Activated effector memory CD4-positive, alpha-beta T cell treated with Interleukin-2 at 50 U/mL for 16 hours (primary cell): ENCODE results near the gene STING1.
"Not testable (repeated sequence)": the region's sequence is repeated elsewhere in the genome, so short reads cannot be mapped to it uniquely, and the experiment has no call there.

Experiments used
- DNase-seq: peaks from one replicate; pipeline ENCODE4 v3.0.0-alpha.2; 2020

STING1 gene

DNA sequence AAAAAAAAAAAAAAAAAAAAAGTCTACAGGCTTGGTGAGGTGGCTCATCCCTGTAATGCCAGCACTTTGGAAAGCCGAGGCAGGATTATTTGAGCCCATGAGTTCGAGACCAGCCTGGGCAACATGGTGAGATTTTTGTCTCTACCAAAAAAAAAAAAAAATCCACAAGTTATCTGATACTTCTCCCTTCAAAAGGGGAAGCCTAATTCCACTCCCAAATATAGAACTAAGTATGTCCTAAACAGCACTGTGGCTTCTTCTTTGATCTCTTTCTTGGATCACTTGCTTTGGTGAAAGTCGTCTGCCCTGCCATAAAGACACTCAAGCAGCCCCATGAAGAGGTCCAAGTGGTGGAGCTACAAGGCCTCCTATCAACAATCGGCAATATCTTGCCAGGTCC is 18.8 kb upstream of the STING1 start:
- DNase-seq = no peak

DNA sequence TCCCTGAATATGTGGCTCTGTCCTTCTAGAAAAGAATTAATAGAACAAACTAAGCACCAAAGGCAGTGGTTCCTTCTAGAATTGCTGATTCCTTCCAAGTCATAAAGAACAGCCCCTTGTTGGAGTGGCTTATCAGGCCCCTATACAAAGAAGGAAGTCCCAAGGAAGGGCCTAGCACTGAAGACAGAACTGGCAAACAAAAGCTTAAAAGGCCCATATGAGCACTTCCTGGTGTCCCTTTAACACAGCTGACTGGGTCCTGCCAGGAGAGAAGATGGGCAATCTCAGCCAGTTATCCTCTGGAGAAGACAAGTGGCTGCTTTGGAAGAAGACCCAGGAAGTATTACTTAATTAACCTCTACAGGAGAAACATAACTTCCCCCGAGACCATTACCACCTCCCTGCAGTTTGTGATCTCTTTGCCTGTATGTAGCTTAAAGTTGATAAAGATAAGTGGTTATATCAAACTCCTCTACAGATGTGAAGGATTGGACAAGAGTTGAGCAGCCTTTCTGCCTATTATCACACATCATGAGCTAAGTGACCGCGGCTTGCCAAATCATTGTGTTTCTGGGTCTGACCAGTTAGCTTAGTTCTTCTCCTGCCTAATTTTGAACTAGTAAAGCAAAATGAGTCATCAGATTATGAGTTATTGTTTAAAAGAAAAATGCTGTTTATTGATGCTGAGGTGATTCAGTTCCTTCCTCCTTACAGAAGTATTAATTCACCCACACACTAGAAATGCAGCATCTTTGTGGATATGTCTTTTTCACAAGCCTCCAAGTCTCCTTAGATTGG is 13.3 kb upstream of the STING1 start:
- no peak for DNase-seq

DNA sequence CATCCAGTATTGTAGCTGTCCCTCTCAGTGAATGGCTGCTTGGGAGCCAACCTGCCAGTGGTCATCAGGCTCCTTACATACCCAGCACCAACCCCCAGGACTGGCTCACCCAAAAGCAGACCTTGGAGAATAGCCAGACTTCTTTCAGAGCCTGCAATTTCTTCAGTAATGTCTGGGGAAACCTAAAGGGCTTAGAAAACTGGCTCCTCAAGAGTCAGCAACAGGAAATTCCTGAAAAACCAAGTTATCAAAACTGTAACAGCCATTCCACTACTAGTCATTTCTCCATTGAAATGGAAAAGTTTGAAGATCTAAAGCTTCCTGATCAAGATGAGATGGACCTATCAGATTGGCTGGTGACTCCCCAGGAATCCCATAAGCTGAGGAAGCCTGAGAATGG is 12.3 kb upstream of the STING1 start:
- no peak for DNase-seq

DNA sequence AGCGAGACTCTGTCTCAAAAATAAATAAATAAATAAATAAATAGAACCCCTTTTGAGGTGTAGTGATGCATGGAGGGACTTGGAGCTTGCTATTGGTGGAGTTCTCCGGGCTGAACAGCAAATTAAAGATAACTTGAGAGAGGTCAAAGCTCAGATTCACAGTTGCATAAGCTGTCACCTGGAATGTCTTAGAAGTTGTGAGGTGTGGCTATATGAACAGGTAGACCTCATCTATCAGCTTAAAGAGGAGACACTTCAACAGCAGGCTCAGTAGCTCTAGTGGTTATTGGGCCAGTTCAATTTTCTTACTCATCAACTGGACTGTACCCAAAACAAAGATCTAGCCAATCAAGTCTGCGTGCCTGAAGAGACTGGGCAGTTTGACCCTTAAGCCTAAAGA is 11.7 kb upstream of the STING1 start:
- DNase-seq = no peak

GRCh38 chr5:139492700-139493192 is 10.2 kb upstream of the STING1 start:
- no peak for DNase-seq

DNA sequence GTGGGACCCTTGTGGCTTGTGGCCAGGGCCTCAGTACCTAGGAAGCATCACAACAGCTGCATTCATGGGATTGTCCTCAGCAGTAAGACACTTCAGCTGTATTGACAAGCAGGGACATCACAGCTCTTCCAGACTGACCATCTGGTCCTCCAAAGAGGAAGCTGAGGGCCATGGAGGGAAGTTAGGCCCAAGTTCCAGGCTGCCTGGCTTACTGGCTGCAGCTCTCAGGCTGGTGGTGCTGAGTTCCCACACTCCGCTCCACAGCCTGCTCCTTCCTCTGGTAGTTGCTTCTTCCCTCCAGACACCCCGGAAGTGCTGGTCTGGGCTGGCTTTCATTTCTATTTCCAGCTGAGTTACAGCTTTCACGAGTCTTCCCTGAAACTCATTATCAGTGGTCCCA is 5.7 kb upstream of the STING1 start:
- no peak for DNase-seq

DNA sequence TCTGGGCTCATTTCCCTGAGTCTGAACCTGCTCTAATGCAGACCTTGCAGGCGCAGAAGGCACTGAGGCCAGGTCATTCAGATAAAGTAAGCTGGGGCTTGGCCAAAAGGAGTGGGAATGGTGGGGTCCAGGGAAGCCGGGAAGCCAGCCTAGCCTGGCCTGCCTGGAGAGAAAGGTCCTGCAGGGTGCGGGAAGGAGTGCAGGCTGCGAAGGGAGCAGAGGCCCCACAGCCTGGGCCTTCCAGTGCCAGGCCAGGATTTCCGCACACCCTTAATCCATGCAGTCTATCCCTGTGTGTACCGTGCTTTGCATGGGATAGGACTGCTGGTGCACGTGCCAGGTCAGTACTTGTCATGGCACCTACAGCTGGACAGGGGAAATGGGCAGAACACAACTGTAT is 3.6 kb upstream of the STING1 start:
- DNase-seq = no peak

DNA sequence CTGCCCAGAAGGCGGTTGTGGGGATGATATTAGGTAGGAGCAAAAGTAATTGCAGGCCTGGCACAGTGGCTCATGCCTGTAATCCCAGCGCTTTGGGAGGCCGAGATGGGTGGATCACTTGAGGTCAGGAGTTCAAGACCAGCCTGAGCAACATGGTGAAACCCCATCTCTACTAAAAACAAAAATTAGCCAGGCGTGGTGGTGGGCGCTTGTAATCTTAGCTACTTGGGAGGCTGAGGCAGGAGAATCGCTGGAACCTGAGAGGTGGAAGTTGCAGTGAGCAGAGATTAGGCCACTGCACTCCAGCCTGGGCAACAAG is 291 bp upstream of the STING1 start:
- not testable (repeated sequence) for DNase-seq

DNA sequence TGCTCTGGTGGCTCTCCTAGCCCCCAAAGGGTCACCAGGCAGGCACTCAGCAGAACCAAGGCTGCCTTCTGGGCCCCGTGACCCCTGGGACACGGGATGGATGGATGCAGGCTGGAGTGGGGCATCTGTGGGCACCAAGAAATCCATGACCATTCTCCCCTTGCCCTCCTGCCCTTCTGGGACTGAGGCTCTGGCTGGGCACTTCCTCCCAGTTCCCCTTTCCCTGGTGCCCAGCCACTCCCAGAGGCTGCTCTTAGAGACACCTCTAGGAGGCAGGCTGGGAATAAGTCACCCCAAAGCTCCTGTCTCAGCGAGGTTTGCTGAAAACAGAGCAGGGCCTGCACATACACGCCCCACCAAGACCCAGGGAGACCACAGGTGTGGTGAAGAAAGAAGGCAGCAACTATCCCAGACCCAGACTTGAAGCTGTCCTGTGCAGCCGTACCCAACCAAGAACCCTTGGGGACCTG is 943 bp downstream of the STING1 start:
- DNase-seq = peak; percentile 27

DNA sequence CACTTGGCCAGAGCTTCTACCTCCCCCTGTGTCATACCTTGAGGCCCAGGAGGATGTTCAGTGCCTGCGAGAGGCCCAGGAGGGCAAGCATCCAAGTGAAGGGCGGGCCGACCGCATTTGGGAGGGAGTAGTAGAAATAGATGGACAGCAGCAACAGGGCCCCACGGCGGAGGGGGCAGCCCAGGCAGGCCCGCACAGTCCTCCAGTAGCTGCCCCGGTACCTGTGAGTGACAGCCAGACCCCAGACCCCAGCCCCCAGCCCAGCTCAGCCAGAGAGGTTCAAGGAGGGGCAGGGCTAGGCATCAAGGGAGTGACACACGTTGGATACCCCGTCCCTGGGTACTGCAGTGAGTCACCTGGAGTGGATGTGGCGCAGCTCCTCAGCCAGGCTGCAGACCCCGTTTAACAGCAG is 1.4 kb downstream of the STING1 start:
- peak; percentile 42 for DNase-seq

GRCh38 chr5:139479729-139480128 is 2.8 kb downstream of the STING1 start:
- DNase-seq = not testable (repeated sequence)

- DNase-seq = not testable (repeated sequence)
Measured at GRCh38 chr5:139478657-139479423, 3.7 kb downstream of the STING1 start.

DNA sequence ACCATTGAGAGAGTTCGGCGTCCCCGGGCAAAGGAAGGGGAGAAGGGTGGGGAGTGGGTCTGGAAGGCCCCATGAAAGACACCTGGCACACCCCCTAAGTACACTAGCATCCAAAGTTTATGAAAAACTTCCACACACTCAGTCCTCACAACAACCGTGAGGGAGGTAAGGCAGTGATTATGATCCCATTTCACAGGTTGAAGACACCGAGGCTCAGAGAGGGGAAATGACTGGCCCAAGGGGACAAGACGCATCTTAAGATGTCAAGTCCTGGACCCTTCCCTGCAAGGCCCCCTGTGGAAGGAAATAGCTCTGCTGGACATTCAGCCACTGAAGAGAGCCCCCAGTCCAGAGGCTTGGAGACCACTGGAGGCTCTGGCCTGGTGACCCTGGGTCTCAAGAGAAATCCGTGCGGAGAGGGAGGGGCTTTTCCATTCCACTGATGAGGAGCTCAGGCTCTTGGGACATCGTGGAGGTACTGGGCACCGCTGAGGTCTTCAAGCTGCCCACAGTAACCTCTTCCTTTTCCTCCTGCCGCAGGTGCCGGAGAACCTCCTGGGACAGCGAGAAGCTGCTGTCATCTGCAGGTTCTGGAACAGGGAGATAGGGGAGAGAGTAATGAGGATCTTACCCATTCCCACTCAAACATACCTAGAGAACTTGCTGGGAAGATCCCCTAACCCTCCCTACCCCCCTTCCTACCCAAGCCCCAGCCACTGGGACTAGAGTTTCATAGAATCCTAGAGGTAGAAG is 6.5 kb downstream of the STING1 start:
- DNase-seq = no peak

GRCh38 chr5:139474890-139475791 is 7.4 kb downstream of the STING1 start:
- DNase-seq = no peak

DNA sequence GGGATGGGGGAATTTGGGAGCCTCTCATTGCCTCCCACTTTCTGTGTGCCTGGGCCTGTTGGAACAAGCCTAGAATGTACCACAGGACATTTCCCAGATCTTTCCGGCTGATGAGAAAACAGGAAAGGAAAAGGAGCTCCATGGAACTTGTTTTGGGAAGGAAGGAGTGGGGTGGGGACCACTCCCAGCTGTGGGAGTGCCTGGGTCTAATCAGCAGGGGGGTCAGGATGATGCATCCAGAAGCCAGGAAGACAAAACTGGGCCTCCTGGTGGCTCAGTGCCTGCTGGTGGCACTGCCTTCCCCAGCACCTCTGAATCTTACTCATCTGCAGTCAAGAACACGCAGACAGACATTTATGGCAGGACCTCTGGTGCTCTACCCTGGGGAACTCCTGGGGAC is 9.0 kb downstream of the STING1 start:
- no peak for DNase-seq

- DNase-seq = no peak
Measured at GRCh38 chr5:139473105-139473504, 9.5 kb downstream of the STING1 start.

DNA sequence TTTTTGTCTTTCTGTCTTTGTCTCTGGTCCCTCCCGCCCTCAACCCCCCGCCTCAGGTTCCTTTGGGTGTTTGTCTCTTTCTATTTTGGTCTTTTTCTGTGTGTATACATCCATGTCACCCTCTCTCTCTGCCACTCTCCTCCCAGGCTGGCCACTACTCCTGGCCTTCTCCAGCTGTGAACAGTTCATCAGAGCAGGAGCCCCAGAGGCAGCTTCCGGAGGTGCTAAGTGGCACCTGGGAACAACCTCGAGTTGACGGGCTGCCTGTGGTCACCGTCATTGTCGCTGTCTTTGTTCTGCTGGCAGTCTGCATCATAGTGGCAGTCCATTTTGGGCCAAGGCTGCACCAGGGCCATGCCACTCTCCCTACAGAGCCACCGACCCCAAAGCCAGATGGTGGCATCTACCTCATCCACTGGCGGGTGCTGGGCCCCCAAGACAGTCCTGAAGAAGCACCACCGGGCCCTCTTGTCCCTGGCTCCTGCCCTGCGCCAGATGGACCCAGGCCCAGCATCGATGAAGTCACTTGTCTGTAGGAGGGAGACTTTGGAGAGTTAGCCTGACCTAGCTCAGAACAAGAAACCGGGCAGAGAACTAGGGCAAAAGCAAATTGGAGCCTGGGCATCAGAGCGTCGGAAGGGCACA is 10.1 kb downstream of the STING1 start:
- DNase-seq = no peak

GRCh38 chr5:139470821-139471300 is 11.7 kb downstream of the STING1 start, which contains the start of gene SMIM33:
TSS of gene SMIM33 (plus strand) at chr5:139471004. CDS start at chr5:139471122, 118 bp downstream.
- peak; percentile 46 for DNase-seq

DNA sequence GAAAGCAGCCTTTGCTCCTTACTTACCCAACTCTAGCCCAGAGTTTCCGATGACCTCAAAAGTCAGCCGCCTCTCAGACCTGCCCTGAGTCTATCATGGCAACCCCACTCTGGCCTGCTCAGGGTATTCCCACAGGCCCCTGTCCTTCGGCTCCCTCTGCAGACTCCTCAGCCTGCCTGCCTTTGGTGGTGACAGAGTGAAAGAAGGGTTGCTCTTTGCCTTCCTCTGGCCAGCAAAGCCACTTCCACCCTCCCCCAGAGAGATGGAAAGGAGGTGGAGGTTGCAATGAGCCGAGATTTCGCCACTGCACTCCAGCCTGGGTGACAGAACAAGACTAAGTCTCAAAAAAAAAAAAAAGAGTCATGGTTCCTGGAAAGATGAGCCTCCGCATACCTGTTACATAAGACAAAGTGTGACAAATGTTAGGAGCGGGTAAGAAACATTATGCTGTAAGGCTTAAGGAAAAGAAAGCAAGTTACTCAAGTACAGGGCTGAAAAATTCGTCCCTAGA is 14.1 kb downstream of the STING1 start:
- no peak for DNase-seq

DNA sequence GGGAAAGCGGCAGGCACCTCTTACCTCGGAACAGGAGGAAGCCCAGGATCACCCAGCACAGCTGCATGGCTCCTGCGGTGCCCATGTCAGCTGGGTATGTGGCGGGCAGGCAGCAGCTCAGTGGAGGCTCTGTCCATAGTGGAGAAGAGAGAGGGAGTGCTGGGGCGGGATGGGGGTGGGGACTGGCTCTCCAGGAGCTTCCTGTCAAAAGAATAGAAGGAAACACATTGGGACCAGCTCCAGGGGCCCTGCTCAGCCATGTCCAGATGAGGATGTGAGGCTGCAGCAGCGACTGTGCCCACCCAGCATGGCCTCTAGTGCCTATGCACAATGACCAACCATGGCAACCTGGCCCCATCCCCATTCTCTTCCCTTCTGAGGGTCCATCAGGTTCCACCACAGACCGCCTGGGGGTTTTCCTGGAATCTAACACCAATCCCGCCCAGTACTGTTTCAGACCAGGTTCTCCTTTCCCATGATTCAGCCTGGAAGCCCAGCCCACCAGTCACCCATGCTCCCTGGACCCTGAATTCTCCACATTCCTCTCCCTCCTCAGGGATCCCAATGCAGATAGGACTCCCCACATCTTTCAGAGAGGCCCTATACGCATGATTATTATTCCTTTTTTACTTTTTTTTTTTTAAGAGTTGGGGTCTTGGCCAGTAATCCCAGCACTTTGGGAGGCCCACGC is 19.8 kb downstream of the STING1 start, which contains the start of gene ECSCR:
TSS of gene ECSCR (minus strand) at position 158 of the 691 bp plus-strand sequence. CDS start at position 85, 73 bp downstream.
- DNase-seq = no peak
